ENCODE results near the gene FBN3. TPM values are rescaled to one million over a fixed set of nuclear protein-coding genes. Genes with fewer than 3 reads are reported as not detected.

Gene FBN3
- total RNA-seq, 4 donors from 2014 or later: 0.02 TPM; not detected in 3

- Histone ChIP-seq H3K27me3 (no peaks in the 10 kb centered on the region), H3K4me3 (no peak overlapping the region), H3K36me3 (no peaks in the 10 kb centered on the region), H3K4me1 (no peaks in the 10 kb centered on the region), H3K9me3 (no peaks in the 10 kb centered on the region), H3K27ac (no peak overlapping the region)
- 40 to 60% methylated on average over 2 of the region's 9 CpGs for WGBS, 2 donors (ENCODE audit: low coverage in 1 of 2)
- ATAC-seq: no peak
- TF ChIP-seq CTCF (IDR thresholded peaks at IDR 0.05) (no peak), POLR2AphosphoS5 (IDR thresholded peaks at IDR 0.05) (no peak), POLR2A (IDR thresholded peaks at IDR 0.05) (no peak)
These were observed 128.7 kb downstream of the FBN3 start for GRCh38 chr19:8020681-8021080.

GRCh38 chr19:8017808-8018207 is 131.6 kb downstream of the FBN3 start:
- TF ChIP-seq POLR2AphosphoS5 (IDR thresholded peaks at IDR 0.05): no peak
- no peak for TF ChIP-seq CTCF (IDR thresholded peaks at IDR 0.05)
- TF ChIP-seq EP300 (IDR thresholded peaks at IDR 0.05): no peak
- TF ChIP-seq POLR2A (IDR thresholded peaks at IDR 0.05): no peak
- Histone ChIP-seq H3K4me1 (no peaks in the 10 kb centered on the region), H3K27me3 (no peaks in the 10 kb centered on the region), H3K36me3 (no peaks in the 10 kb centered on the region), H3K9me3 (no peaks in the 10 kb centered on the region), H3K4me3 (no peak overlapping the region), H3K27ac (no peak overlapping the region)
- ATAC-seq: no peak
- 58 to 80% methylated on average over 1 to 10 of the region's 14 CpGs for WGBS, 2 donors (ENCODE audit: low coverage in 1 of 2)

Other genes starting within 250 kb of the FBN3 start
- 10 to 100 TPM; 13.9 to 23.4 (median 17.9) TPM for gene MAP2K7, start 245.7 kb downstream of the FBN3 start, total RNA-seq
- 1 to 10 TPM; 2.8 to 8.5 (median 5.4) TPM for gene TGFBR3L, start 234.8 kb downstream of the FBN3 start, total RNA-seq
- 10 to 100 TPM; 29.5 to 37.7 (median 33.4) TPM for gene SNAPC2, start 229.3 kb downstream of the FBN3 start, total RNA-seq
- gene CTXN1, start 223.5 kb downstream of the FBN3 start, total RNA-seq: 10 to 100 TPM; 18.3 to 33.3 (median 26.4) TPM
- 100 to 1,000 TPM in 1 of 4 donors, 10 to 100 TPM in 3; 65.7 to 108 (median 86.4) TPM for gene TIMM44, start 205.9 kb downstream of the FBN3 start, total RNA-seq
- gene ELAVL1, start 144.0 kb downstream of the FBN3 start, total RNA-seq: 10 to 100 TPM; 30.8 to 62.5 (median 34.6) TPM
- gene CCL25, start 96.8 kb downstream of the FBN3 start, total RNA-seq: not detected
- 10 to 100 TPM; 24.8 to 33.8 (median 31.9) TPM for gene CERS4, start 59.8 kb upstream of the FBN3 start, total RNA-seq
- gene CD320, start 158.8 kb upstream of the FBN3 start, total RNA-seq: 10 to 100 TPM; 25.4 to 58.5 (median 40.8) TPM
- 10 to 100 TPM; 14.5 to 48.3 (median 32.3) TPM for gene NDUFA7, start 171.8 kb upstream of the FBN3 start, total RNA-seq
- 100 to 1,000 TPM; 172 to 357 (median 250) TPM for gene RPS28, start 171.9 kb upstream of the FBN3 start, total RNA-seq
- 10 to 100 TPM in 3 of 4 donors, 1 to 10 TPM in 1; 9.8 to 22.3 (median 19.2) TPM for gene KANK3, start 193.7 kb upstream of the FBN3 start, total RNA-seq
- gene ANGPTL4, start 214.6 kb upstream of the FBN3 start, total RNA-seq: 10 to 100 TPM in 3 of 4 donors, 1 to 10 TPM in 1; 4.4 to 48.2 (median 19.4) TPM
- 10 to 100 TPM; 28.6 to 71.8 (median 36.1) TPM for gene RAB11B, start 240.8 kb upstream of the FBN3 start, total RNA-seq

All from gastroesophageal sphincter (tissue), 4 donors.